ENCODE results near the gene MAP2K4.

The MAP2K4 gene

DNA sequence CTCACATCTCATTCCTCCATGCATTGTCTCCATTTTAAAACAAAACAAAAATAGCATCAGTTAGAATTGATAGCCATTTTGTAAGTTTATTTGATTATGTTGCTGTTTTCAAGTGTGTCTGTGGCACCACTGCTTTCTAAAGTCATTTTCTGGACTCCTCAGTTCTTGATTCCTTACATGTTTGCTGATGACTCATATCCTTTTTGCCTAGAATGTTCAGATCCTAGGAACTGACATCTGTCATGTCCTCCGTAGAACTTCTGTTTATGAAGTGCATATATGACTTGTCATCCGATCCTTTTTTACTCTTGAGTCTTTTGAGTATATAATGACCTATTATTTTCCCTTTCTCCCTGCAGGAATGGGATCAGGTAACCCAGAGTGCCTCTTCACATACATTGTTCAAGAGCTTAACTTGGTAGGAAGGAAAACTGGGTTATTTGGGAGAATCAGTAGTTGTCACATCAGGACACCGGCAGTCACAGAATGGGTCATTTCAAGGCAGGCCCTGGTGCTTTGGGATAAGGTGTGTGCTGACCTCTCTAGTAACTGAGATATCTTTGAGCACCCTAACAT, 69.2 kb downstream of the MAP2K4 start:
- DNase-seq (ENCODE audit: low spot score) = peak; percentile 72

GRCh38 chr17:12094336-12094735, 73.7 kb downstream of the MAP2K4 start:
- no peak for DNase-seq (ENCODE audit: low spot score)

- no peak for DNase-seq (ENCODE audit: low spot score)
Measured at GRCh38 chr17:12095522-12095921, 74.8 kb downstream of the MAP2K4 start.

DNA sequence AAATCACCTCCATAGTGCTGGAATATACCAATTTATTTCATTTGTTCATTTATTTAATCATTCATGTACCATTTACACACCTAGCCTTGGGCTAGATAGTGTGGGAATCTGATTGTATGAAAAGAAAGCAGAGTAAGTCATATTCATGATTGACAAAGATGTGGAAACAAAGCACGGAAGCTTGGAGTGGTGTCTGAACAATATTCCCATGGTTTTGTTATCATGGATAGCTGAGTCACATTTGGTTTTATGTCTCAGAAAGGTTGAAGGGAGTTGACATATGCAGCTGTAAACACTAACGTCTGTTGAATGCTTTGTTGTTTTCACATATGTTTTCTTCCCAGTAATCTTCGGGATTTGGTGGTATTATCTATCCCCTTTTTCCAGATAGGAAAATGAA, 76.6 kb downstream of the MAP2K4 start:
- DNase-seq (ENCODE audit: low spot score) = no peak

GRCh38 chr17:12098568-12098967, 77.9 kb downstream of the MAP2K4 start:
- no peak for DNase-seq (ENCODE audit: low spot score)

DNA sequence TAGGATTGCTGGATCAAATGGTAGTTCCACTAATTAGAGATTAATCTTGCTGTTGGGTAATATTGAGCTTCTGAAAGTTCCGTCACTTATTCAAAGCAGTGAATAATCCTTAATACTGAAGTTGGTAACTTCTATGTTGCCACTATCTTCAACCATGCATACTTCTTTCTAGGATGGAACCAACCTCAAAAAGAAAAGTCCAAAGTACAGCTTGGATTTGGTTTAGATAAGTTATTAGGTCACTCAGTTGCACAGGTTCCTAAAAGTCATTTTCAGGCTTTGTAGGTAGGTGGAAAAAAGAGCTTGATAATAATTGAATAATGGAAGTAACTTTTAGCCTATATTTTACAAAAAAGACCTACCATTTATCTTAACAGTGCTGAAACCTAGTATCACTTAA, 78.7 kb downstream of the MAP2K4 start:
- no peak for DNase-seq (ENCODE audit: low spot score)

- no peak for DNase-seq (ENCODE audit: low spot score)
Measured at GRCh38 chr17:12104831-12105230, 84.2 kb downstream of the MAP2K4 start.

GRCh38 chr17:12107905-12108304, 87.2 kb downstream of the MAP2K4 start:
- DNase-seq (ENCODE audit: low spot score) = peak; percentile 40

DNA sequence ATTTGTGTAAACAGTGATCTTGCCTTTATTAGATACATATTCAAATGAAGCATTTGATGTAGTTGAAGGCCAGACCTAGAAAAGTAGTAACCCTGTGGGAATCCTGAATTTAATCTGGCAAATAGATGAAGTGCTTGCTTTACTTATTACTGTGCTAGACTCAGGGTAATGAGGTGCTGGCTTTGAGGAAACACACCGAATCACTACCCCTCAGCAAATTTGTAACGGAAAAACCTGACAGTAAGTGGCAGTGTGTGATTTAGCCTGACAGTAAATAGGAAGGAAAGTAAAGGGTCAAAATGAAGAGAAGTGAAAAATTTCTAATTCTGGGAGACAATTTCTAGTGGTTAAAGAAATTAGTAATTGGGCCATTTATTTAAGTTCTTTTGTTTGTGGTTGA, 90.2 kb downstream of the MAP2K4 start:
- no peak for DNase-seq (ENCODE audit: low spot score)

GRCh38 chr17:12113156-12113555, 92.5 kb downstream of the MAP2K4 start:
- no peak for DNase-seq (ENCODE audit: low spot score)

DNA sequence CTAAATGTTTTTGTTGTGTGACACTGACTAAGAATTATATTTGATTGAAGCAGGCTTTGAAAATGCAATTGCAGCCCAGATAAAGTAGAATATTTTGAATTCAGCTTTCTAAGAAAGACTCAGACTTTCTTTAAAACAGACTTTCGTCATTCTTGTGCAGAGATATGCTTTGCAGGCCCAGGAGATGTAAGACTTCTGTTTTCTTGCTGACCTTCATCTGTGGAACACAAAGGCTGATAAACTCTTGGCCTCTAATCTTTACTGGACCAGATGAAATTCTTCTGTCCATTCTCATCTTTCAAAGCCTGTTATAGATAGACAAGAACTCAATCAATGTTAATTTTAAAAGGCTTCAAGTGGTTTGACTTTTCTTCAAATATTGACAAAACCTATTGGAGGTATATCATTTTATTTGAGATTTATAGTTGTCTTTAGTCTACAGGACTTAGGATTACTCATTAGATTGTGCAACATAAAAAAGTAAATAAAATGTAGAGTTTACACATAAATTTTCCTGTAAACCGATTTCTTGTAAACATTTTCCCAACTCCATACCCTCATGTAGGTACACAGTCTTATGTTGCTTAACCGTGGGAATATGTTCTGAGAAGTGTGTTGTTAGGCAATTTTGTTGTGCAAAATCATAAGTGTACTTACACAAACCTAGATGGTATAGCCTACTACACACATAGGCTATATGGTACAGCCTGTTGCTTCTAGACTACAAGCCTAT, 94.2 kb downstream of the MAP2K4 start:
- no peak for DNase-seq (ENCODE audit: low spot score)

DNA sequence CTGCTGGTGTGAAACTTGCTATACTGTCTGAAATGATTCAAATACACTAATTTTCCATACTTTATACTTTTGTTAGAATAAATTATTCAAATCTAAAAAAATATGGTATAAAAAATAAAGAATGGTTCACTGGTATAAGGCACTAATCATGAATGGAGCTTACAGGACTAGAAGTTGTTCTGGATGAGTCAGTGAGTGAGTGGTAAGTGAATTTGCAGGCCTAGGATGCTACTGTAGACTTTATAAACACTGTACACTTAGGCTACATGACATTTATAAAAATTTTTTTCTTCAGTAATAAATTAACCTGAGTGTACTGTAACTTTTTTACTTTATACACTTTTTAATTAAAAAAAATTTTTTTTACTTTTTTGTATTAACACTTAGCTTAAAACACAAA, 95.5 kb downstream of the MAP2K4 start:
- no peak for DNase-seq (ENCODE audit: low spot score)

DNA sequence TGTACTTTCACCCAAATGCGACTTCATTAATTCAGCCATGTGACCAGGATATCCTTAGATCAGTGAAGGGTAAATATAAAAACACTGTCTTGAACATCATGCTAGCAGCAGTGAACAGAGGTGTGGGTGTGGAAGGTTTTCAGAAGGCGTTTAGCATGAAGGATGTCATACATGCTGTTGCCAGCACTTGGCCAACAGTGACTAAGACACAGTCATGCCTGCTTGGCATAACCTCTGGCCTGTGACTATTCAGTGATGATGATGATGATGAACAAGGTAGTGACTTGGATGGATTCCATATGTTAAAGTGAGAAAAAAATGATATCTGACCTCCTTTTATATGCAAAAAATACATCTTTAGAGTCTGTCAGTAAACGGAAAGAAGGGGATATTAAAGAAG, 97.9 kb downstream of the MAP2K4 start:
- DNase-seq (ENCODE audit: low spot score) = no peak

- no peak for DNase-seq (ENCODE audit: low spot score)
Measured at GRCh38 chr17:12122075-12122474, 101.4 kb downstream of the MAP2K4 start.

DNA sequence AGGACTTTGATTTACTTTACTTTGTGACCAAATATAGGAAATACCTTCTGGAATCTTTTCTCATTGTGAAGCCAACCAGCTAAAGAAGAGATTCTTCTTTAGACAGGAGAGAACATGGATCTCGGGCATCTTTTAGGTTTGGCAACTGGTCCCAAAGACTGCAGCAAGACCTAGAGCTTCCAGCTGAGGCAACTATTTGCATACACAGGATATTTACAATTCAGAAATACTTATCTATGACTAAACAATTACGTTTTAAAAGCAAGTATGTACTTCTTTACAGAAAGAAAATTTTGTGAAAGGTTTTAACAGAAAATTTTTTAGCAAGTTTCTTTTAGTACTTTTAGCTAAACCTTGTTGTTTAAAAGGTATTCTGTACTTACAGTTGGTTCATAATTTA, 106.5 kb downstream of the MAP2K4 start:
- DNase-seq (ENCODE audit: low spot score) = no peak

DNA sequence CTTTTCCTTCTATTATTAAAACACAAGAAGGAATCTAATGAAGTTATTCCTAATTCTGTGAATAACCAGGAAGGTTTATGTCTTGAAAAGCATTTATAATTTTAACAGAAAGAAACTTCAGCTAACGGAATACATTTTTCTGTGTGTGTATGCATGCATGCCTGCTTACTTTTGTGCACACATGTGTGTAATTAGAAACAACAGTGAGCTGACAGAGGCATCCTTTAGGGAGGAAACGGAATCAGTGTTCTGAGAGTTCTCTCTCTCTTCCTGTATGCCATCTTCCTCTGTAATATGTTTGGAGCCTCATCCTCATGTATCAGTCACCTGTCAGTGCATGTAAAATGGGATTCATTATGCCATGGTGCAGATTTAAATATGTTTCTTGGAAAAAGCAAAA, 107.0 kb downstream of the MAP2K4 start:
- no peak for DNase-seq (ENCODE audit: low spot score)

- no peak for DNase-seq (ENCODE audit: low spot score)
Measured at GRCh38 chr17:12128946-12129345, 108.3 kb downstream of the MAP2K4 start.

DNA sequence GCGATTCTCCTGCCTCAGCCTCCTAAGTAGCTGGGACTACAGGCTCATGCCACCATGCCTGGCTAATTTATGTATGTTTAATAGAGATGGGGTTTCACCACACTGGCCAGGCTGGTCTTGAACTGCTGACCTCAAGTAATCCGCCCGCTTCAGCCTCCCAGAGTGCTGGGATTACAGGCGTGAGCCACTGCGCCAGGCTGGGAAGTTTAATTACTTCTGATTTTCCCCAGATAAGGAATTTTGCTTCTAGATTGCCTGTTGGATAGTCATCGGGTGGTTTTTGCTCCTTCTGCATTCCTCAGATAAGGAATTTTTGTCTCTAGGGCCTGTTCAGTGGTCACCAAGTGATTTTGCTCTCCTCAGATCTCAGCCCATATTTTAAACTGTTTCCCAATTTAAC, 112.5 kb downstream of the MAP2K4 start:
- DNase-seq (ENCODE audit: low spot score) = no peak

DNA sequence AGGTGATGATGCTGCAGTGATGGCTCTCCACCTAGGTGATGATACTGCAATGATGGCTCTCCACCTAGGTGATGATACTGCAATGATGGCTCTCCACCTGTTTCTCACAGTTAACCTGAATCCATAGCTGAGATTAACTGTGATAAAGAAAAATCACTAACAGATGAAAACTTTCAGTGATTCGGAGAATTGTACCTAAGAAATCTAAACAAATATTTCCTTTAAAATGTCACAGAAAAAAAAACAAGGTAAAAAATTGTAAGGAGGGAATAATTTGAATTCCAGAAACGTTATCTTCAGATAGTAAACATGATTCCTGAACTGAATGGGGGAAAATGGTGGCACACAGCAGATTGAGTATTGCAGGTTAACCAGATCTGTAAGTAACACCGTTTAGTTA, 113.4 kb downstream of the MAP2K4 start:
- no peak for DNase-seq (ENCODE audit: low spot score)

DNA sequence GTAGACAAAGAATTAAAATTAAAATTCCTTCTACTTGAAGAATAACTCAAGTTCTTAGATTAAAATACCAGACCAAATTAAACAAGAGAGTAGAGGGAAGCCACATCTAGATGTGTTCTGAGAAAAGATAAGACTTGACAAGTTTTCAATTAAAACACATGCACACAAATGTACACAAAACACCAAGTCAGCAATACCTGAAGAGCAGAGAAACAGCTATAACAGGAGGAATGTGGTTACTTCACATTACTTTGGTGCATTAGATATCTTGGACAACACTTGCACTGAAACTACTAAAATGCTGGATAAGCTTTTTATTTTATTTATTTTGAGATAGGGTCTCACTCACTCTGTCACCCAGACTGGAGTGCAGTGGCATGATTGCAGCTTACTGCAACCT, 113.9 kb downstream of the MAP2K4 start:
- DNase-seq (ENCODE audit: low spot score) = no peak

GRCh38 chr17:12136243-12136642, 115.6 kb downstream of the MAP2K4 start:
- DNase-seq (ENCODE audit: low spot score) = no peak

- no peak for DNase-seq (ENCODE audit: low spot score)
Measured at GRCh38 chr17:12136646-12137045, 116.0 kb downstream of the MAP2K4 start.

DNA sequence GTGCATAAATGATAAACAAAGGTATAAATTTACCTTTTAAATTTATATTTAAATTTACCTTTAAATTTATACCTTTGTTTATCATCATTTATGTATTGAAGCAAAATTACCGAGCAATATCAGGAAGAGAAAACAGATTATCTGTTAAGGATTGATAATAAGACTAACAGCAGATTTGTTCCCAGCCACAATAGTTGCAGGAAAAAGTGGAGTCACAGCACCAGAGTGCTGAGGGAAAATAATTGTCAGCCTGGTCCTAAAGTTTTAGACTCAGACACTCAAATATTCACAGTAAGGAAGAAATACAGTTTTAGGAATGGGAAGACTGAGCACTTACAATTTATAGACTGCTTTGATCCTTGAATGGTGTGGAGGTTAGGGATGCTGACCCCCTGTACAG, 117.2 kb downstream of the MAP2K4 start:
- no peak for DNase-seq (ENCODE audit: low spot score)

GRCh38 chr17:12140685-12141084, 120.0 kb downstream of the MAP2K4 start:
- no peak for DNase-seq (ENCODE audit: low spot score)

All from kidney capillary endothelial cell (primary cell).